Measurements from ENCODE around the gene CCDC117.

Gene CCDC117

DNA sequence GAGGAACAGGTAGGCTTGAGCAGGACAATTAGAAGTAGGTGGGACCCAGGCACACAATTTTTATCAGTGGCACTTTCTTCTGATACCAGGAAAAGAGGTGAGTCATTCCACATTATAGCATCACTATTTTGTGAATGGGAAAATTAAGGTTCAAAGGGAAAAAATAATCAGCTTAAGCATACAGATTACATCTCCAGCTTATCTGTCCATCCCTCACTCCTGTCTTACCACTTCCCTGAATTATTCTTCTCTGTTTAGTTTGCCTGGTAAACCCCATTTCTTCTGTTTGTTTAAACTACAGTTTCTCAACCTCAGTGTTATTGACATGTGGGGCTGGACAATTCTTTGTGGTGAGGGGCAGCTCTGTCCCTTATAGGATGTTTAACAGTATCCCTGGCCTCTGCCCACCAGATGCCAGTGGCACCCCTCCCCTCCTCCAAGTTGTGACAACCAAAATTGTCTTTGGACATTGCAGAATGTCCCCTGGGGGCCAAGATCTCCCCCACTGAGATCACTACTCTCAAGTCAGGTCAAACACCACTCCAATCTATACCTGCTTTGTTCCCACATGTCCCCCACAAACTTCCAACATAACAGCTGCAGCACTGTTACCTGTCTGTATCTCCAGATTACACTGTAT is 36.3 kb downstream of the CCDC117 start:
- TF ChIP-seq, protein P1, sequence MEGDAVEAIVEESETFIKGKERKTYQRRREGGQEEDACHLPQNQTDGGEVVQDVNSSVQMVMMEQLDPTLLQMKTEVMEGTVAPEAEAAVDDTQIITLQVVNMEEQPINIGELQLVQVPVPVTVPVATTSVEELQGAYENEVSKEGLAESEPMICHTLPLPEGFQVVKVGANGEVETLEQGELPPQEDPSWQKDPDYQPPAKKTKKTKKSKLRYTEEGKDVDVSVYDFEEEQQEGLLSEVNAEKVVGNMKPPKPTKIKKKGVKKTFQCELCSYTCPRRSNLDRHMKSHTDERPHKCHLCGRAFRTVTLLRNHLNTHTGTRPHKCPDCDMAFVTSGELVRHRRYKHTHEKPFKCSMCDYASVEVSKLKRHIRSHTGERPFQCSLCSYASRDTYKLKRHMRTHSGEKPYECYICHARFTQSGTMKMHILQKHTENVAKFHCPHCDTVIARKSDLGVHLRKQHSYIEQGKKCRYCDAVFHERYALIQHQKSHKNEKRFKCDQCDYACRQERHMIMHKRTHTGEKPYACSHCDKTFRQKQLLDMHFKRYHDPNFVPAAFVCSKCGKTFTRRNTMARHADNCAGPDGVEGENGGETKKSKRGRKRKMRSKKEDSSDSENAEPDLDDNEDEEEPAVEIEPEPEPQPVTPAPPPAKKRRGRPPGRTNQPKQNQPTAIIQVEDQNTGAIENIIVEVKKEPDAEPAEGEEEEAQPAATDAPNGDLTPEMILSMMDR (IDR thresholded peaks at IDR 0.05; ENCODE audit: low read depth, low read length) = no peak
- no peak for DNase-seq (ENCODE audit: extremely low read depth, low read depth)

DNA sequence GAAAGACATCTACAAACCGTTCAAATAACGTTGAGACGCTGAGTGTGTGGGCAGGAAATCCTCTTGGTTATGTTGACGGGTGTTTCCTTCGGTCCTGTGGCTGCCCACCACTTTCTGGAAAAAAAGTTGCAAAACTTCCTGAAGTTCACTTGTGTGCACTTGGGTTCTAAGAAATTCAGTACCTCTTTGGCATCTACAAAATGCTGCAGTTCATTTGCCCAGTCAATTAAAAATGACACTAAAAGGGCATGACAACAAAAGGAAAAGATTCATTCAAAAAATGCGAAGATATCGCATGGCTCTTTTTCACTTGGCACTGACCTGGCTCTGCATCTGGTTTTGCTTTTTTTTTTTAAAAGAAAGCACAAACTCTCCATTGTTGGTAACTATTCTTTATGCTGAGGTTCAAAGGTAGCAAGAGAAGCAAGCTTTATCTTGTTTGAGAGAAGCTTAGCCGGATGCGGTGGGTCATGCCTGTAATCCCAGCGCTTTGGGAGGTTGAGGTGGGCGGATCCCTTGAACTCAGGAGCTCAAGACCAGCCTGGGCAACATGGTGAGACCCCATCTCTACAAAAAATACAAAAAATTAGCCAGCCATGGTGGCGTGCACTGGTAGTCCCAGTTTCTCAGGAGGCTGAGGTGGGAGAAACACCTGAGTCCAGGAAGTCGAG is 38.5 kb downstream of the CCDC117 start:
- TF ChIP-seq, protein P1 (IDR thresholded peaks at IDR 0.05; ENCODE audit: low read depth, low read length) = no peak
- no peak for DNase-seq (ENCODE audit: extremely low read depth, low read depth)

DNA sequence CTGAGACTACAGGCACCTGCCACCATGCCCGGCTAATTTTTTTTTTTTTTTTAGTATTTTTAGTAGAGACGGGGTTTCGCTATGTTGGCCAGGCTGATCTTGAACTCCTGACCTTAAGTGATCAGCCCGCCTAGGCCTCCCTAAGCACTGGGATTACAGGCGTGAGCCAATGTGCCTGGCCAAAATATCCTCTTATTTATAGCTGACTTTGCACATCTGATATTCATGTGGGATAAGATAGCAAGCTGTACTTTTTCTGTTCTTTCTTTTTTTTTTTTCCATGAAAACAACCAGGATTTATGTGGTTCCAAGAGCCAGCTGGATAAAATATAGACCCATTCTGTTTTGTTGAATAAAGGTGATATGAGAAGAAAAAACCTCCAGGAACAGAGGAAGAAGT is 40.0 kb downstream of the CCDC117 start:
- TF ChIP-seq, protein P1 (IDR thresholded peaks at IDR 0.05; ENCODE audit: low read depth, low read length) = no peak
- no peak for DNase-seq (ENCODE audit: extremely low read depth, low read depth)

DNA sequence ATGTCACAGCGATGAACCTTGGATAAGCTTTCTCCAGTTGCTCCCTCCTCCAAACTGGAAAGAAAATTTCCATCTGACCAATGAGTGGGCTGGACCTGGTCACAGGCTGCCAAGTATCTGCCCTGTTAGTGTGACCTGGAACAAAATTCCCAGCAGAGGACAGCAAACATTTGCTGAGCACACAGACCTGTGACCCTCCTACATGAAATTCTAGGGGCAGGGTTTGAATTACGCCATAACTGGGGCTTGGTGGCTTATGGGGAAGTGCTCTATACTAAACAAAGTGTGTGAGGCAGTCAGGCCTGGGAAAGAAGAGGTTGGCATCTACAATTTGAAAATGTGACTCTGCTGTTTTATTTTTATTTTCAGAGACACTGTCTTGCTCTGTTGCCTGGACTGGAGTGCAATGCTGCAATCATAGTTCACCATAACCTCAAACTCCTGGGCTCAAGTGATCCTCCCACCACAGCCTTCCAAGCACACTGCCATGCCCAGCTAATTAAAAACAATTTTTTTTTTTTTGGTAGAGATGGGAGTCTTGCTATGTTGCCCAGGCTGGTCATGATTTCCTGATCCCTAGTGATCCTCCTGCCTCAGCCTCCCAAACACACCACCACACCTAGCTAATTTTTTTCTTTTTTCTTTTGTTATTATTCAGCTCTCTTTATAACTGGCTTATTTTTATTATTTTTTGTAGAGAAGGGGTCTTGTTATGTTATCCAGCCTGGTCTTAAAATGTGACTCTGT is 41.5 kb downstream of the CCDC117 start:
- DNase-seq (ENCODE audit: extremely low read depth, low read depth) = no peak

DNA sequence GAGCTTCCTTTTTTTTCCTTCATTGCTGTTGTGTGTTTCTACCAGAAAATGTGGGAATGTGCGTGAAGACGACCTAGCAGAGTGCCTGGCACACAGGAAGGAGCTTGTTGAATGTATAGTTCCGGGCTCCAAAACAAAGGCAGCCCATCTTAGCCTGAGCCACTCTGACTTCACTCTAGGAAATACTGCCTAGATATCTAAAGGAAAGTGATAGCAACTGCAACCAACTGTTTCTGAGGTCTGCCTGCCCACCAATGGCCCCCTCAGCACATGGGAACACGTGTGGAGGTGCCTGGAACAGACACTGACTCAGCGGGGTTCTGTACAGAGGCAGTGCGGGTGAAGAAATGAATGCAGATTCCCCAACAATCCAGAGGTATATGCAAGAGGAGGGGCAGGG is 42.6 kb downstream of the CCDC117 start:
- TF ChIP-seq, protein P1 (IDR thresholded peaks at IDR 0.05; ENCODE audit: low read depth, low read length) = no peak
- DNase-seq (ENCODE audit: extremely low read depth, low read depth) = no peak

More for the DNA sequence above, 41.5 kb downstream of the CCDC117 start:
- TF ChIP-seq, protein P1 (IDR thresholded peaks at IDR 0.05; ENCODE audit: low read depth, low read length) = no peak

DNA sequence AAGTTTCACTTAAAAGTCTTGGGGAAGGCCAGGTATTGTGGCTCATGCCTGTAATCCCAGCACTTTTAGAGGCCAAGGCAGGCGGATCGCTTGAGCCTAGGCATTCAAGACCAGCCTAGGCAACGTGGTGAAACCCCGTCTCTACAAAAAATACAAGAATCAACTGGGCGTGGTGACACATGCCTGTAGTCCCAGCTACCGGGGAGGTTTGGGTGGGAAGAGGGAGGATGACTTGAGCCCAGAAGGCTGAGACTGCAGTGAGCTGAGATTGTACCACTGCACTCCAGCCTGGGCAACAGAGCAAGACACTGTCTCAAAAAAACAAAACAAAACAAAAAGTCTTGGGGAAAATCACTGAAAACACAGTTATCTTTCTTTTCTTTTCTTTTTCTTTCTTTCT is 43.2 kb downstream of the CCDC117 start:
- TF ChIP-seq, protein P1 (IDR thresholded peaks at IDR 0.05; ENCODE audit: low read depth, low read length) = no peak
- no peak for DNase-seq (ENCODE audit: extremely low read depth, low read depth)

DNA sequence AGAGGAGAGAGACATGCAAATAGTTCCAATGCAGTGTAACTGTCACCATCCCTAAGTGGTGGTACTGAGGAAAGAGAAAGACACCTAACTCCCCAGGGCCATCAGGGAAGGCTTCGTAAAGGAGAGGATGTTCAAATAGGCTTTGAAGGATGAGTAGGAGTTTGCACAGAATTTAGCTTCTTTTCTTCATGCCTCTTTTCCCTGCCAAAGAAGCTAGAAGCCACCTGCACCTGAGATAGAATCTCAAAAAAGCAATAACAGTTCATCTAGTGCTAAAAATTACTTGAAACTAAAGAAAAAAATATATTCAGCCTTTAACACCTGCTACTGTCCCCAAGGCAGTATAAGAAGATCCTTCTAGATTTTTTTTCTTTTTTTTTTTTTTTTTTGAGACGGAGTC is 44.6 kb downstream of the CCDC117 start:
- no peak for DNase-seq (ENCODE audit: extremely low read depth, low read depth)
- TF ChIP-seq, protein P1 (IDR thresholded peaks at IDR 0.05; ENCODE audit: low read depth, low read length) = no peak
